GM12873 (cell line): ENCODE measurements around the gene LRRC17.

ENCODE experiments used
- TF ChIP-seq, protein P1 (sequence below): IDR thresholded peaks from 2 replicates; pipeline ENCODE4 v1.5.1; 2012; ENCODE audit warnings: low read depth, mild to moderate bottlenecking, moderate library complexity, low read length, control low read depth; ENCODE audit not compliant: insufficient read depth; ENCODE audit errors: missing control alignments

LRRC17 gene

DNA sequence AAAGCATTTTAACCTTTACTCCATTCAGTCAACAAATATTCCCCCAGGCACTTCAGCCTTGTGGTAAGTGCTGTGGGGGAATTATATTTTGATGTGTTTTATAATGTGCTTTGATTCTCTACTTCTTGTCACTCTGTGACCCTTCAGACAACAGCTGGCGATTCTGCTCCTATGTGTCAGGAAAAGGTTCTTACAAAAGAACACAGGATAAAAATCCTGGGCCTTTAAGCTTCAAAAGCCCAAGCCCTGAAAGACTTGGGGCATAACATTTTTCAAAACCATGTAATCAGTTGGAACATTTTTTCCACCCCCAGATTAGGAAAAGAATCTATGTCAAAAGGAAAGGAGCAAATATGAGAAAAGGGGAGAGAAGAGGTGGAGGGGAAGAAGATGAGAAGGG lies 37.8 kb upstream of the LRRC17 start:
- TF ChIP-seq, protein P1, sequence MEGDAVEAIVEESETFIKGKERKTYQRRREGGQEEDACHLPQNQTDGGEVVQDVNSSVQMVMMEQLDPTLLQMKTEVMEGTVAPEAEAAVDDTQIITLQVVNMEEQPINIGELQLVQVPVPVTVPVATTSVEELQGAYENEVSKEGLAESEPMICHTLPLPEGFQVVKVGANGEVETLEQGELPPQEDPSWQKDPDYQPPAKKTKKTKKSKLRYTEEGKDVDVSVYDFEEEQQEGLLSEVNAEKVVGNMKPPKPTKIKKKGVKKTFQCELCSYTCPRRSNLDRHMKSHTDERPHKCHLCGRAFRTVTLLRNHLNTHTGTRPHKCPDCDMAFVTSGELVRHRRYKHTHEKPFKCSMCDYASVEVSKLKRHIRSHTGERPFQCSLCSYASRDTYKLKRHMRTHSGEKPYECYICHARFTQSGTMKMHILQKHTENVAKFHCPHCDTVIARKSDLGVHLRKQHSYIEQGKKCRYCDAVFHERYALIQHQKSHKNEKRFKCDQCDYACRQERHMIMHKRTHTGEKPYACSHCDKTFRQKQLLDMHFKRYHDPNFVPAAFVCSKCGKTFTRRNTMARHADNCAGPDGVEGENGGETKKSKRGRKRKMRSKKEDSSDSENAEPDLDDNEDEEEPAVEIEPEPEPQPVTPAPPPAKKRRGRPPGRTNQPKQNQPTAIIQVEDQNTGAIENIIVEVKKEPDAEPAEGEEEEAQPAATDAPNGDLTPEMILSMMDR: no peak

DNA sequence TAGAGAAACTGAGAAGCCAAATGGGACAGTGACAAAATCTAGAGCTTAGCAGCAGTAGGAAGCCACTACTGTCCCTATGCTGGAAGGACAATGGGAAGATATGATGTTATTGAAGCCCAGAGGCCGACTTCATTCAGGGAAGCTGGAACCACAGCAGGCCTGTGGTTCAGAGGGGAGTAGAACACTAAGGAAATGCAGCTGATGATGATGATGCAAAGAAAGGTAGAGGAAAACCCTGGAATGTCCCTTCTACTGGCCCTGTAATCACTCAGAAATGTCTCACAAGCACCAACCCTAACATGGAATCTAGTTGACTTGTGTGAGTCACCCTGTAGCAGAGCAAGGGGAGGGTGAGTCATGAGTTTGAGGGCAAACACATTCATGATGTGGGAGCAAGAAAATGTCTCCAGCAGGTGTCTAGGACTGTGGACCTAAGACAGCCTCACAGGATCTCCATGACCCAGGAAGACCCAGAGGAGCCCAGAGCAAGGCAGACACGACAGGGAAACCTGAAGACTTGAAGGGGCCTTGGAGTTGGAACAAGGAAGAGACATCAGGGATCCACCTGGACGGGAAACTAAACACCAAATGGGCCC lies 37.0 kb upstream of the LRRC17 start:
- TF ChIP-seq, protein P1: no peak

DNA sequence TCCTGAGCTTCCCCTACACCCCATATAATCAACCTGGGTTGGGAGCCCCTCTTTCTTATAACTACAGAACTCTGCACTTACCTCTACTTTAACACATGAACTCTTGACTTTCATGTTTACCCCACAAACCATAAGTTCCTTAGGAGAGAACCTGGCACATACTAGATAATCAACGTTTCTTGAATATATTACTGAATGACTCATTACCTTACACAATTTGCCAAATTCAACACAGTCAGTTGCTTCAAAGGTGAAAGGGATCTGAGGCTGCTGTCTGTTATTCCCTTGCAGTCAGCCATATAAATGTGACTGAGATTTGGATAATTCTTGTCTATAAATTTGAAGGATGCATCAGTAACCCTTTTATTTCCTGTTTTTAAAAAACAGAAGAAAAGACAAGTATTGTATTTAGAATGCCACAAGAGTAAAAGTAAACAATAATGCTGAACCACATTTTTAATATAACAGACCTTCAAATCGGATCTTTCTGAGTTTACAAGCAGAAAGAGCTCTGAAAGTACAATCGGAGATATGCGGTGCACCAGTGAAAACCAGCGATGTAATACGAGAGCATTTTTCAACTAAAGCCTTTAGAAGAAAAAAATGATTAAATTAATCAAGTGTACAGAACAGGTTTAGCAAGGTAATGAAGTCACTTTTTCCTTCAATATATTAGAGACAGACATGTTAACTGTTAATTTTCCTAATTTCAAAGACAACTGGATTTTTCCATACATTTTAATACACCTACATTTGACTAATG lies 29.5 kb upstream of the LRRC17 start:
- TF ChIP-seq, protein P1: no peak

DNA sequence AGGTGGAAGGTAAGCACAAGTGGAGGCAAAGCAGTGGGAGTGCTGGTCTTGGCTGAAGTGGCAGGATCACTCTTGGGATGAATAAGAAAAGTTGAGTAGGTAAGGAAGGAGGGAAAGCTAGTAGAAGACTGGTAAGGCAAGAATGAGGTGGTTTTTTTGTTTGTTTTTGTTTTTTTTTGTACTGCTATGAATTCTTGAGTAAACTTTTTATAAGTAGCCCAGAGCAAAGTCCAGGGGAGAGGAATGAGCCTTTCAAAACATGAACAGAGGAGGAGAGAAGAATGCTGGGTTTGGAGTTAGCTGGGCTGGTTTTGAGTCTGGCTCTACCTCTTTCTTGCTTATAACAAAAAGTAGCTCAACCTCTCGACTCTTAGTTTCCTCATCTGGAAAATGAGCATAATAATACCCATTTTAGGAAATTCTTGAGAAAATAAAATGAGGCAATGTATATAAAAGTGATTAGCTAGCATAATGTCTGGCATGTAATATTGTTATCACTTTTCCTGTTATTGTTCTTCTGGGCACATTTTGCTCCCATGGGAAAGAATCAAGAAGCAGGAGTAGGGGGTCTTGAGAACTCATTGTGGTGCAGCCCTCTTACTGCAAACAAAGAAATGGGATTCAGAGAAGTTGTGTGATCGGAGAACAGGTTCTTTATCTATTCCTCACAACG lies 24.1 kb upstream of the LRRC17 start:
- TF ChIP-seq, protein P1: no peak

DNA sequence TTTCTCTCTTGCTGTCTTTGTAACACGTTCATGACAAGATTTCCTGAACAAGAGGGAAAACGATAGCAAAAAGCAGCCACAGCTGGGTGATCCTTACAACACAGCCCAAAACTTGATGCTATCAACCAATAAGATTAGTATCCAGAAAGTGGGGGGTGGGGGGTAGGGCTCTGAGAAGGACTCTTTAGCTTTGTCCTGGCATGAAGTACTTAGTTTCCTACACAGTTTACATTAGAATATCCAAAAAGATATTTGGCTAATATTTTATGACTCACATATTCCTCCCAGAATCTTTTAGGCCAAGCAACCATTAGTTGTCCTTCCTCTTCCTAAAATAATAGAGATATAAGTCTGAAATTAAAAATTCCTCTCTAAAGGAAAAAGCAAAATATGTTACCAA lies 22.9 kb upstream of the LRRC17 start:
- TF ChIP-seq, protein P1: no peak

DNA sequence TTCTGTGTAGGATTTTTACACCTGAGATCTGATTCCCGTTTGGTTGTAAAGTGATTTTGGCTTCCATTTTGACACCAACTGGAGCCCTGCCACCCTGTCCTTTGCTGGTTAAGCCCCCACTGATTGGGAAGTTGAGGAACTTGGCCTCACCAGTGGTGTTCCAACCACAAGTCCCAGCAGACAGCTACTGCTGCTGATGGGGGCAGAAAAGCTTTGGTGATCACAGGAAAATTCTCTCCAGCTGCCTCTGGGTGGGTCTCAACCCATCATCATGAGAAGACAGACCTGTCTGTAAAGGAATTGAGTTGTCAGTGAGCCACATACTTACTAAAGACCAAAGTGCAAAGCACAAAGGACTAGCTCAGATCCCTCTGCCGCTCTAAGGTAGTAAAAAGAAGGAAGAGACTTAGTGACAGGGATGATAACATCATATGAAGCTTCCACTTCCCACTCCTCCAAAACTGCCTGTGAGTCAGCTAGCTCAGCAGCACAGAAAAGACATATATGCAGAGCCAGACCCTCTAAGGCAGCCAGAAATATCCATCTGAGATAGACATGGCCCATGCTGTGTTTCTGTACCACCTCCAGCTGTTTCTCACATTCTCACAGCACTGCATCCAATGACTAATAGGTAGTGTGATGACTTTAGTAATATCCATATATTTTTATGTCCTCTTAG lies 22.4 kb upstream of the LRRC17 start:
- TF ChIP-seq, protein P1: no peak
